ELR (cell line): ENCODE measurements around the gene EHD1.

Experiments used
- DNase-seq: peaks from one replicate; pipeline ENCODE4 v3.0.0-alpha.2; 2015; ENCODE audit warnings: low read depth

The EHD1 gene

GRCh38 chr11:64872790-64873488 is 5.5 kb downstream of the EHD1 start:
- no peak for DNase-seq

GRCh38 chr11:64871492-64871891 is 6.9 kb downstream of the EHD1 start:
- no peak for DNase-seq

- no peak for DNase-seq
These were observed 7.4 kb downstream of the EHD1 start for GRCh38 chr11:64870893-64871466.

- DNase-seq = peak; percentile 91
These were observed 8.1 kb downstream of the EHD1 start for GRCh38 chr11:64870176-64870892.

- DNase-seq = peak; percentile 46
These were observed 8.7 kb downstream of the EHD1 start for GRCh38 chr11:64869571-64870175.

GRCh38 chr11:64868904-64869570 is 9.4 kb downstream of the EHD1 start:
- DNase-seq = peak; percentile 94

- DNase-seq = peak; percentile 33
These were observed 10.5 kb downstream of the EHD1 start for GRCh38 chr11:64867748-64868462.

- no peak for DNase-seq
These were observed 12.3 kb downstream of the EHD1 start for GRCh38 chr11:64866173-64866491.

- peak; percentile 91 for DNase-seq
These were observed 12.9 kb downstream of the EHD1 start for GRCh38 chr11:64865286-64866172.

GRCh38 chr11:64864473-64865285 is 13.7 kb downstream of the EHD1 start:
- DNase-seq = peak; percentile 93

GRCh38 chr11:64864135-64864472 is 14.3 kb downstream of the EHD1 start:
- no peak for DNase-seq

GRCh38 chr11:64863391-64864060 is 14.9 kb downstream of the EHD1 start:
- DNase-seq = no peak

GRCh38 chr11:64862987-64863390 is 15.4 kb downstream of the EHD1 start:
- no peak for DNase-seq

GRCh38 chr11:64861227-64861975 is 17.0 kb downstream of the EHD1 start:
- no peak for DNase-seq

GRCh38 chr11:64859542-64860414 is 18.6 kb downstream of the EHD1 start:
- DNase-seq = no peak

- DNase-seq = peak; percentile 36
These were observed 19.8 kb downstream of the EHD1 start for GRCh38 chr11:64858467-64859263.

GRCh38 chr11:64857485-64857884 is 20.9 kb downstream of the EHD1 start:
- DNase-seq = no peak
